ENCODE results near the gene CHTF18.

The CHTF18 gene

GRCh38 chr16:760545-761343 lies 27.7 kb upstream of the CHTF18 start, which contains the start of gene MSLN:
Gene MSLN, plus strand, starts transcription at chr16:760734. Its CDS starts 1,947 bp downstream, at chr16:762681.
- TF ChIP-seq CTCF (IDR thresholded peaks at IDR 0.05; ENCODE audit: insufficient read depth, missing control alignments): no peak
- FAIRE-seq: no peak
- no peak for DNase-seq (ENCODE audit: insufficient read length, low spot score)

- no peak for DNase-seq (ENCODE audit: insufficient read length, low spot score)
- FAIRE-seq: no peak
- TF ChIP-seq CTCF (IDR thresholded peaks at IDR 0.05; ENCODE audit: insufficient read depth, missing control alignments): no peak
Measured at GRCh38 chr16:761625-762513, 26.6 kb upstream of the CHTF18 start.

GRCh38 chr16:762595-763268 lies 25.7 kb upstream of the CHTF18 start:
- DNase-seq (ENCODE audit: insufficient read length, low spot score): no peak
- TF ChIP-seq CTCF (IDR thresholded peaks at IDR 0.05; ENCODE audit: insufficient read depth, missing control alignments): no peak
- no peak for FAIRE-seq

- DNase-seq (ENCODE audit: insufficient read length, low spot score): no peak
- TF ChIP-seq CTCF (IDR thresholded peaks at IDR 0.05; ENCODE audit: insufficient read depth, missing control alignments): no peak
- FAIRE-seq: no peak
Measured at GRCh38 chr16:763369-764183, 24.8 kb upstream of the CHTF18 start.

- FAIRE-seq (no peak), DNase-seq (ENCODE audit: insufficient read length, low spot score) (no peak)
- no peak for TF ChIP-seq CTCF (IDR thresholded peaks at IDR 0.05; ENCODE audit: insufficient read depth, missing control alignments)
Measured at GRCh38 chr16:764184-764750, 24.2 kb upstream of the CHTF18 start.

GRCh38 chr16:764848-765487 lies 23.5 kb upstream of the CHTF18 start:
- no peak for FAIRE-seq
- no peak for TF ChIP-seq CTCF (IDR thresholded peaks at IDR 0.05; ENCODE audit: insufficient read depth, missing control alignments)
- DNase-seq (ENCODE audit: insufficient read length, low spot score): no peak

Data from D721Med (cell line).